GM12892 (cell line): ENCODE data around the gene VPS8.

ENCODE experiments used
- DNase-seq: peaks from one replicate; pipeline ENCODE4 v3.0.0; 2011; ENCODE audit not compliant: insufficient read length
- FAIRE-seq: peaks from 2 replicates; lab custom pipeline; 2011; peaks lifted over from hg19 to GRCh38; lab: Jason Lieb, UNC
- POLR2A ChIP-seq: IDR thresholded peaks from 2 replicates; pipeline ENCODE4 v1.6.1; 2011; ENCODE audit warnings: low read depth, low read length, control low read depth
- POLR2AphosphoS5 ChIP-seq: IDR thresholded peaks from 2 replicates; pipeline ENCODE4 v1.6.1; 2011; ENCODE audit warnings: low read depth, low read length, control low read depth
- TAF1 ChIP-seq: IDR thresholded peaks from 2 replicates; pipeline ENCODE4 v1.6.1; 2011; ENCODE audit warnings: low read depth, mild to moderate bottlenecking, control low read depth, low read length, borderline replicate concordance

The VPS8 gene

DNA sequence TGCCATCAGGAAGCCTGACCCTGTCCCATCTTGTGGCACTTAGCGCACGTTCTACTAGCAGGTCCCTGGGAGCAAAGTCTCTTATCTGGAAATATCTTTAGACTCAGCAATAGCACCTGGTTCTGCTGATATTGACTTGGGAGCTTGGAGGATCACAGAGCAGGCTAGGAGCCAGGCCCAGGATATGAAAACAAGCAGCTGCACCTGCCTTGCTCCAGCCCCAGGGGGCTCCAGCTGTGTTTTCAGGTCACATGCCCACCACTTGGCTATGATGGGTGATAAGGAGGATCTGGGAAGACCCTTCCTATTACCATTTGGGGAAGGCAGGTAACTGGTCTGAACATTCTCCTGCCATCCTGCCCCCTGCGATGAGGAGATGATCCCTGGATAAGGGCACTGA, 253.1 kb downstream of the VPS8 start:
- FAIRE-seq (no peak), DNase-seq (no peak)
- no peak for TF ChIP-seq POLR2A
- no peak for TF ChIP-seq TAF1
- TF ChIP-seq POLR2AphosphoS5 = no peak

DNA sequence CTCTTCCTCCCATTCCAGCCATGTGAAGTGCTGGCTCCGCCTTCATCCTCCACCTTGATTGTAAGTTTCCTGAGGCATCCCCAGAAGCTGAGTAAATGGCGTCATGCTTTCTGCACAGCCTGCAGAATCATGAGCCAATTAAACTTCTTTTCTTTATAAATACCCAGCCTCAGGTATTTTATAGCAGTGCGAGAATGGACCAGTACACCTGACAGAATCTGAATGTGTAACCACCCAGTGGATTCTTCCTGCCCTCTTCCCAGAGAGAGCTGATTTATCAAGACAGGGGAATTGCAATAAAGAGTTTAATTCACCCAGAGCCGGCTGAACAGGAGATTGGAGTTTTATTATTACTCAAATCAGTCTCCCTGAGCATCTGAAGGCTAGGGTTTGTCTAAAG, 254.3 kb downstream of the VPS8 start:
- no peak for DNase-seq
- TF ChIP-seq POLR2AphosphoS5 = no peak
- no peak for TF ChIP-seq TAF1
- no peak for FAIRE-seq

DNA sequence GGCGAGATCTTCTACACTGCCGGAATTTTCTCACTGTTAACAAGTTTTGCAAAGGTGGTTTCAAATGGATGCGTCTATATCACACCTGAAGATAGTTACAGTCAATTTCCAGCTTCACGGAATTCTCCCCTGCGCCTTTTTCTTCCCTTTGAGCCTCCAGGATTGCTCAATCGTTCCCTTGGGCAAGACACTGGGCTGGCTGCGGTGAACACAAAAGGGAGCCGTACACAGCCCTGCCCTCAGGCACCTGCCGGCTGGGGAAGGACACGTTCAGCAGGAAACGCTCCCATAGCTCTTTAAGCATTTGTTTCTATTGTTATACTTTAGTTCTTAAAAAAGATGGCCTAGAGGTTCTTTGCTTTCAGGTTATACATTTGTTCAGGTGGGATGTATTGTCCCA, 255.2 kb downstream of the VPS8 start:
- no peak for TF ChIP-seq POLR2A
- TF ChIP-seq POLR2AphosphoS5 = no peak
- TF ChIP-seq TAF1 = no peak
- DNase-seq (no peak), FAIRE-seq (no peak)

DNA sequence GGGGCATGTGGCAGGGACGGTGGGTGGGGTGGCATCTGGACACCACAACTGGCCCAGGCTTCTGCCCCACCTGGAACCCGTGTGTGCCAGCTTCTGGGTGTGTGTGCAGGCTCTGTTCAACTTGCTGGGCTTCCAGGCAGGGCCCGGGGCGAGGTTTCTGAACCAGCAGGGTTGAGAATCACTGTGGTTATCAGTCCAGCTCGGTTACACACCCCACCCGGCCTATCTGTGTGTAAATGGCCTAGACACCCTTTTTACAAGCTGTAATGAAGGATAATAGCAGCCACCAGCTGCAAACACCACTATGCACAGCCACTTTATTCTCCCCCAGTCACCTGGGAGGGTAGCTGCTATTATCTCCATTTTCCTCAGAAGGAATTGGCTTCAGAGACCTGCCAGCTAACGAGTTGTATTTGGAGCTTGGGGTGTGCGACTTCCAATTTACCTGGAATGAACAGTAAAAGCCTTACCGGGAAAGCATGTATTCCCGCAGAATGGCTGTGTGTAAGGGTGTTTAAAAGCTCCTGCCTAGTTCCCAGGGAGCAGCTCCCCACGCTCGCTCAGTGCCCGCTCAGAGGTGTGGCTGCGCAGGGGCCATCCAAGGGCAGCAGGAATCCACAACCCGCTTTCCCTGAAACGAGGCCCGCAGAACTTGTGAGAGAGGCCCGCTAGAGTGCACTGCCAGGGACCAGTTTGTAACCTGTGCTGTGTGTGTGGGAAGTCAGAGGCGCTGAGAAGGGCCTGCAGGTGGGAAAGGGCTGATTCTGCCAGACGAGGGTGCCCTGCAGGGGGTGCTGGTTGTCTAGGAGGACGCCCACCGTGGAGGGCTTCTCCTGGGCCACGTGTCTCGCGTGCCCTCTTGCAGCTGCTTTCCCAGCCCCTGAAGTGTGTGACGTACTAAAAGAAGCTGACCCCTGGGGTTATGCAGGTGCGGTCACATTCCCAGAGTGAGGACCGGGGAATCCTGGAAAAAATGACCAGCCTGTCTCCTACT, 257.4 kb downstream of the VPS8 start:
- FAIRE-seq (no peak), DNase-seq (no peak)
- TF ChIP-seq POLR2A (no peak), TAF1 (no peak), POLR2AphosphoS5 (no peak)

DNA sequence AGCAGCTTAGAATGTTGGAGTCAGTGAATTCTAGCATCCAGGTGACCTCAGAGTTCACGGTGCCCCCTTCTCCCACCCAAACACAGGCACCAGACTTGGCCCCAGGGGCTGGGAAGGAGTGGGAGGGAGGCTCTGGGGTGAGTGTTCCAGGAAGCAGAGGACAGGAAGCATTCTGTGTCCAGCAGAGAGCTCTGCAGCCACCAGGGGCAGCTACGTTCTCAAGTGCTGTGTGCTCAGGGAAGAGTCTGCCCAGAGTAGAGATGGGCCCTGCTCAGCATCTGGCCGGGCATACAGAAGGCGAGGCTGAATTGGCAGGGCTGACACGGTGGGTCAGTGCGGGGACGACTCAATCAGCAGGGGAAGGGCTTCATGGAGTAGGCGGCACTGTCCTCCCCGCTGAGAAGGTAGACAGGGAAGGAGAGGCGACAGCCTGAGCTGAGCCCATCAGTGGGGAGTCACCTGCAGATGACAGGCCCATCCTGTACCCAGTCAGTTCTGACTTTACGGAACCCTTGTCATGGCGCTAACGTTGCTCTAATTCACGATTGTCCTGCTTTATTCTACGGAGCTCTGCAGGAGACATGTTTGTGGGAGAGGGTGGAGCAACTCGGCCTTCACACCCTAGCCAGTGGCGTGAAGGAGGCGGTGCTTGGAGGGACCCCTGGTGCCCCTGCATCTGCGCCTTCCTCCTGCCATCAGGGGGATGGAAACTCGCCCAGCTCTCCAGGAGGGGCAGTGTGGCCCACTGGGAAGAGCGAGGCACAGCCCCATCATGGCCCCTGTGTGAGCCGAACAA, 258.7 kb downstream of the VPS8 start:
- FAIRE-seq (no peak), DNase-seq (no peak)
- no peak for TF ChIP-seq POLR2AphosphoS5
- TF ChIP-seq TAF1 = no peak
- no peak for TF ChIP-seq POLR2A

DNA sequence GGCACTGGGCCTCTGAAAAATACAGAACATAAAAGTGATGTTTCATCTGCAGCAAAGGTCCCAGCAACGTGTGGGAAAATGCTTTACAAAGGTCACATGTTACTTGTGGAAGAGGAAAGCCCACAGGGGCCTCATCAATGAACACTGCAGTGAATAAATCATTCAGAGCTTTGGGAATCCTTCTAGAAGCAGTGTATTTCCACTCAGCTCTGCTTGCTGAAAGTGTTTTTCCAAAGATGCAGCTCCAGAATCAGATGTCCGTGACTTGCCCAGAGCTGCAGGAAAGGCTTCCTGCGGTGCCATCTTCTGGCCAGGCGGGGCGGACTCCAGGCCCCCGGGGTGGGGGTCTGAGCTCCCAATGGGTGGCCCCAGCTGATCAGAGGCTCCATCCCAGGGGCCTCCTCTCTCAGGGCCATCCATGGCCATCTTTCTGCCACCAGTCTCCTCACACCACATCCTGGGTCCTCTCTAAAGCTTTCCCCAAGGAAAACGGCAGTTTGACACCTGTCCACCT, 259.4 kb downstream of the VPS8 start:
- no peak for TF ChIP-seq TAF1
- no peak for TF ChIP-seq POLR2AphosphoS5
- no peak for TF ChIP-seq POLR2A
- FAIRE-seq (no peak), DNase-seq (no peak)

DNA sequence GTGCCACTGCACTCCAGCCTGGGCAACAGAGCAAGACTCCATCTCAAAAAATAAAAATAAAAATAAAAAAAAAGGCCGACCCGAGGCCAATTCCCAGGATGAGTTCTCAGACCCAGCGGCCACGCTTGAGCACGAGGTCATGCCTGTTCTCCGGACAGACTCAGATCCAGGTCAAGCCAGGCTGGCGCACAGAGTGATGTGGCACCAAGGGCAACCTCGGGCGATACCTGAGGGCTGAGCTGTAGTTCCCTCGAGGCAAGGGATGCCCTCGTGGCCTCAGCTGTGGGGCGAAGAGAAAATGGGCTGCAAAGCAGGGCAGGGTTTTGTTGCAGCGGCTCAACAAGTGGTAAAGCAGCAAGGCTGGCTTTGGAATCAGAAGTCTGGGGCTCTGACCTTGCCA, 263.6 kb downstream of the VPS8 start:
- FAIRE-seq (no peak), DNase-seq (no peak)
- TF ChIP-seq POLR2AphosphoS5 = no peak
- no peak for TF ChIP-seq POLR2A
- no peak for TF ChIP-seq TAF1

DNA sequence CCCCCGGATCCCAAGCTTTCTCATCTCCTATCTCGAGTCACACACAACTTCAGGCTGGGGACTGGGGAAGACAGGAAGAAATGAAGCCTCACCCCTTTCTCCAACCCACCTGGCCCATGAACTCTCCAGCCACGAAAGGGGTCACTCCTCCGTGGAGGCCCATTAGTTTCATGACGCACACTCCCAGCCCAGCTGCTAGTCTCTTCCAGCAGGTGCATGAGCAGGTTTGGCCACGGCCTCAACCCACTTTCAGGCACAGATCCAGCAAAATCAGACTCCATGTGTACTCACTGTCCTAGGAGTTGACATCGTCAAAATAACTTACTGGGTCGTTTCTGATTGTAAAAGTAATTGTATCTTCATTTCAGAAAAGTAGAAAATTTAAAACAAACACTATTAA, 264.3 kb downstream of the VPS8 start:
- FAIRE-seq (no peak), DNase-seq (no peak)
- no peak for TF ChIP-seq TAF1
- no peak for TF ChIP-seq POLR2AphosphoS5
- no peak for TF ChIP-seq POLR2A

DNA sequence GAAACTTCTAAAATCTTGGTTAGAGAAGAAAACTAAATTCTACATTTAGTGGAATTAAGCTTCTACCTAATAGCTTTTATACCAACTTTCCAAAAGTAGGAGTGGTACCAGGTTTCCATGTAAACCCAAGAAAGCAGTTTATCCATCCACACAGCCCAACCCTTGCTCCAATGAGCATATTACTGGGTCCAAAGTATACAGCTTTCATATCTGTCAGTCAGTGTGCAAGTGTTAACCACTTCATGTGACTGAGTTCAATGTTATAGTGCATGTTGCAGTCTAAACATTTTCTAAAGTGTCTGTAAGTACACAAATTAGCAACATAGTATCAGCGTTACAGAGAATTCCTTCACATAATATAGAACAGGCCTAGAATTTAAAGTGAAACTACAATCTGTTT, 267.7 kb downstream of the VPS8 start:
- no peak for DNase-seq
- no peak for TF ChIP-seq POLR2AphosphoS5
- TF ChIP-seq POLR2A = no peak
- no peak for TF ChIP-seq TAF1
- FAIRE-seq = no peak

DNA sequence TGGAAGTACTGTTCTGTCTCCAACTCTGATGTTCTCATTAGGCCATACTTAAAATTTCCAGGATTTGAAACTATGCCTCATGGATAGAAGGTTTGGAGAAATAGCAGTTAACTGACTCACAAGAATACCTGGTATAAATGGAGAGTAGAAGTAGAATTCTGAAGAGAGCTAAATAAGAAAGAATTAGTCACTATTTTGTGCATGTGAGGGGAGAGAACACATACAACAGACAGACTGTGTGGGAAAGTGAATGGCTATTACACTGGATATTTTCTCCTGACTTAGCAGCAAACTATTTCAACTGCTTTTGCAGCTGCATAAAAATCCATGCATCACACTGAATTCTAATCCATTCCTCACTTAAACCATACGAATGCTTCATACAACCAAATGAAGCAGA, 269.6 kb downstream of the VPS8 start:
- DNase-seq (no peak), FAIRE-seq (no peak)

DNA sequence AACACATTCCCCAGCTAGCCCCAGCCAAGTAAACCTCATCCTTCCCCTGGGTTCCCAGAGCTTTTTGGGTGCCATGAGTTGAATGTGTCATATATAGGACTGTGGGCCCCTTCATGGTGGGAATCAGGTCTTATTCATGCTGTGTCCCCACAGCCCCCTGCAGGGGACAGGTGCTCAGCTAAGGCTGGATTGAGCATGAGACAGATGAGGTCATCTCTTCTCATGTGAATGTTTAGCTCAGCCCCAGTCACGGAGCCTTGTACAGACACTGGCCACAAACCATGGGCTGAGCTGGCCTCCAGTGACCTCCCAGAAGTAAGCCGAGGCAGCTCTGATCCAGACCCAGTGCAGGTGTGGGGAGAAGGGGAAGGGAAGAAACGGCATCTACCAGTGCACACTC, 270.2 kb downstream of the VPS8 start:
- FAIRE-seq (no peak), DNase-seq (no peak)
- no peak for TF ChIP-seq TAF1
- TF ChIP-seq POLR2AphosphoS5 = no peak
- TF ChIP-seq POLR2A = no peak

More for the DNA sequence above, 269.6 kb downstream of the VPS8 start:
- TF ChIP-seq POLR2AphosphoS5 (no peak), TAF1 (no peak), POLR2A (no peak)
